KMS-11 (cell line): Measurements from ENCODE around the gene MTUS2.

Experiments
- H2AFZ ChIP-seq: fragments of 200-600 bp; sonication (generic); 2 replicates; pipeline ENCODE4 v1.6.1; 2016; ENCODE audit warnings: antibody characterized with exemption, mixed run types, low read depth
- H3K27ac ChIP-seq: fragments of 200-600 bp; sonication (generic); 2 replicates; pipeline ENCODE4 v1.6.1; 2016; ENCODE audit warnings: mild to moderate bottlenecking, mixed run types
- H3K27me3 ChIP-seq: fragments of 200-600 bp; sonication (generic); 2 replicates; pipeline ENCODE4 v1.6.1; 2017; ENCODE audit warnings: mild to moderate bottlenecking, low read depth, mixed run types, moderate library complexity; ENCODE audit not compliant: insufficient read depth
- H3K36me3 ChIP-seq: fragments of 200-600 bp; sonication (generic); 2 replicates; pipeline ENCODE4 v1.6.1; 2017; ENCODE audit warnings: mild to moderate bottlenecking, mixed run types; ENCODE audit not compliant: insufficient read depth
- H3K4me1 ChIP-seq: fragments of 200-600 bp; sonication (generic); 2 replicates; pipeline ENCODE4 v1.6.1; 2016; ENCODE audit warnings: mild to moderate bottlenecking, low read depth, mixed run types; ENCODE audit not compliant: poor library complexity, severe bottlenecking
- H3K4me2 ChIP-seq: fragments of 200-600 bp; sonication (generic); 2 replicates; pipeline ENCODE4 v1.7.0; 2016; ENCODE audit warnings: mild to moderate bottlenecking, mixed run types
- H3K4me3 ChIP-seq: fragments of 200-600 bp; sonication (generic); IDR thresholded peaks from 2 replicates; pipeline ENCODE4 v1.6.1; 2017; ENCODE audit warnings: low read depth, low read length, mixed read lengths; ENCODE audit not compliant: insufficient read depth
- H3K79me2 ChIP-seq: fragments of 200-600 bp; sonication (generic); 2 replicates; pipeline ENCODE4 v1.6.1; 2016; ENCODE audit warnings: low read depth, mixed run types; ENCODE audit not compliant: insufficient read depth
- H3K9ac ChIP-seq: fragments of 200-600 bp; sonication (generic); 2 replicates; pipeline ENCODE4 v1.6.1; 2016; ENCODE audit warnings: mild to moderate bottlenecking, mixed run types
- H4K20me1 ChIP-seq: fragments of 200-600 bp; sonication (generic); 2 replicates; pipeline ENCODE4 v1.6.1; 2016; ENCODE audit warnings: mild to moderate bottlenecking, mixed run types; ENCODE audit not compliant: insufficient read depth
- CTCF ChIP-seq: fragments of 200-600 bp; sonication (generic); conservative IDR thresholded peaks from 2 replicates; pipeline ENCODE4 v1.6.1; 2017; ENCODE audit warnings: low read depth, mild to moderate bottlenecking, antibody characterized with exemption, low read length, moderate library complexity, mixed read lengths

MTUS2 gene

GRCh38 chr13:28872427-28873176 lies 52.5 kb downstream of the MTUS2 start:
- Histone ChIP-seq H3K27me3 (no peaks in the 10 kb centered on the region), H4K20me1 (no peaks in the 10 kb centered on the region), H3K36me3 (no peaks in the 10 kb centered on the region), H3K9ac (no peak overlapping the region), H3K4me3 (no peak overlapping the region), H3K4me1 (no peaks in the 10 kb centered on the region), H3K27ac (no peak overlapping the region), H3K4me2 (no peak overlapping the region), H3K79me2 (no peaks in the 10 kb centered on the region), H2AFZ (no peak overlapping the region)
- no peak for TF ChIP-seq CTCF

GRCh38 chr13:28875846-28876615 lies 55.9 kb downstream of the MTUS2 start:
- H4K20me1 ChIP-seq, result no peaks in the 10 kb centered on the region
- H3K4me3 ChIP-seq, result no peak overlapping the region
- H3K9ac ChIP-seq, result no peak overlapping the region
- no peak overlapping the region for H3K27ac ChIP-seq
- no peak for TF ChIP-seq CTCF
- no peak overlapping the region for H2AFZ ChIP-seq
- H3K79me2 ChIP-seq, result no peaks in the 10 kb centered on the region
- no peaks in the 10 kb centered on the region for H3K4me1 ChIP-seq
- no peaks in the 10 kb centered on the region for H3K36me3 ChIP-seq
- H3K4me2 ChIP-seq, result no peak overlapping the region
- no peaks in the 10 kb centered on the region for H3K27me3 ChIP-seq

GRCh38 chr13:28877408-28877807 lies 57.3 kb downstream of the MTUS2 start:
- no peak overlapping the region for H2AFZ ChIP-seq
- H3K4me1 ChIP-seq, result no peaks in the 10 kb centered on the region
- TF ChIP-seq CTCF, result no peak
- H3K4me3 ChIP-seq, result no peak overlapping the region
- H3K4me2 ChIP-seq, result no peak overlapping the region
- H3K27me3 ChIP-seq, result no peaks in the 10 kb centered on the region
- H3K27ac ChIP-seq, result no peak overlapping the region
- H3K79me2 ChIP-seq, result no peaks in the 10 kb centered on the region
- no peak overlapping the region for H3K9ac ChIP-seq
- no peaks in the 10 kb centered on the region for H3K36me3 ChIP-seq
- H4K20me1 ChIP-seq, result no peaks in the 10 kb centered on the region

- Histone ChIP-seq H3K27ac (no peak overlapping the region), H3K36me3 (no peaks in the 10 kb centered on the region), H3K9ac (no peak overlapping the region), H3K4me1 (no peaks in the 10 kb centered on the region), H3K4me3 (no peak overlapping the region), H3K79me2 (no peaks in the 10 kb centered on the region), H3K27me3 (no peaks in the 10 kb centered on the region), H4K20me1 (no peaks in the 10 kb centered on the region), H2AFZ (no peak overlapping the region), H3K4me2 (no peak overlapping the region)
- no peak for TF ChIP-seq CTCF
These were observed 65.0 kb downstream of the MTUS2 start for GRCh38 chr13:28885181-28885580.
